HepG2 (cell line): ENCODE results near the gene MLXIPL. TPM values are rescaled to one million over a fixed set of nuclear protein-coding genes. Genes with fewer than 3 reads are reported as not detected.
A peak's percentile ranks its signal among the peaks of the same experiment; 100 is the strongest.
"Not testable (repeated sequence)": the region's sequence is repeated elsewhere in the genome, so short reads cannot be mapped to it uniquely, and the experiment has no call there.

Experiments
- ATAC-seq: fragments of 200-7000 bp; cut with Tn5 transposase; 3 replicates; pipeline ENCODE4 v1.9.1; 2020; ENCODE audit warnings: mild to moderate bottlenecking, moderate library complexity
- BruUV-seq: library from RNA; stranded (reverse); fragments of 400-500 nt; replicated peaks from 2 replicates; lab custom pipeline; 2021; lab: Mats Ljungman, UMichigan
- CTCF ChIA-PET: fragments of 300-600 bp; formaldehyde crosslinking; extraction: SDS; loops from one replicate; lab custom pipeline; 2021; ENCODE audit warnings: low total read pairs, inconsistent platforms, low intra/inter-chr PET ratio; lab: Yijun Ruan, JAX
- POLR2A ChIA-PET: fragments of 350-600 bp; sonication (Branson Sonifier 250); formaldehyde crosslinking; loops from one replicate; lab custom pipeline; 2020; ENCODE audit warnings: antibody characterized with exemption, inconsistent platforms; lab: Yijun Ruan, JAX
- DNase-seq: peaks from one replicate; pipeline ENCODE4 v3.0.0-alpha.2; 2015; ENCODE audit warnings: low spot score
- FAIRE-seq: peaks from 3 replicates; lab custom pipeline; 2011; peaks lifted over from hg19 to GRCh38; lab: Jason Lieb, UNC
- H2AFZ ChIP-seq: one replicate; pipeline ENCODE4 v1.6.1; 2011; ENCODE audit warnings: low read length, inconsistent platforms
- H3K27ac ChIP-seq: fragments of 300-600 bp; 3 replicates; pipeline ENCODE4 v1.8.0; 2011; ENCODE audit warnings: mixed run types, mild to moderate bottlenecking, mixed read lengths, low read length, inconsistent platforms; ENCODE audit not compliant: insufficient read depth; ENCODE audit errors: extremely low read length
- H3K27me3 ChIP-seq, 2 experiments: fragments of 200-600 bp in 1 of 2; 2 replicates in 1 of 2; 3 replicates in 1 of 2; pipeline versions ENCODE4 v1.6.0 to v1.8.0; 2011; ENCODE audit warnings: low read length in 2 of 2, mild to moderate bottlenecking in 2 of 2, moderate library complexity in 2 of 2, inconsistent platforms in 1 of 2; ENCODE audit not compliant: insufficient read depth in 2 of 2, control insufficient read depth in 1 of 2
- H3K36me3 ChIP-seq, 2 experiments: fragments of 200-600 bp in 1 of 2; replicated peaks in 1 of 2; 2 replicates in 1 of 2; 3 replicates in 1 of 2; pipeline versions ENCODE4 v1.5.1 to v1.8.0; 2011; ENCODE audit warnings: low read length in 2 of 2, inconsistent platforms in 1 of 2; ENCODE audit not compliant: insufficient read depth in 2 of 2, control insufficient read depth in 1 of 2
- H3K4me1 ChIP-seq: 2 replicates; pipeline ENCODE4 v1.5.1; 2012; ENCODE audit warnings: low read length, inconsistent platforms; ENCODE audit not compliant: insufficient read depth
- H3K4me2 ChIP-seq: 2 replicates; pipeline ENCODE4 v1.6.0; 2011; ENCODE audit warnings: low read depth, low read length, inconsistent platforms
- H3K4me3 ChIP-seq, 3 experiments: fragments of 200-600 bp in 1 of 3; sonication (generic), shearing (Covaris generic) in 1 of 3; replicated peaks in 1 of 3; 2 replicates each; pipeline ENCODE4 v1.5.1; 2011 to 2016; ENCODE audit warnings: low read length in 3 of 3, inconsistent platforms in 2 of 3, low read depth in 2 of 3, mild to moderate bottlenecking in 2 of 3, control low read depth in 1 of 3, mixed read lengths in 1 of 3; ENCODE audit not compliant: insufficient read depth in 1 of 3
- H3K79me2 ChIP-seq: one replicate; pipeline ENCODE4 v1.6.1; 2011; ENCODE audit warnings: low read length, inconsistent platforms; ENCODE audit not compliant: insufficient read depth
- H3K9ac ChIP-seq: 2 replicates; pipeline ENCODE4 v1.6.0; 2011; ENCODE audit warnings: mild to moderate bottlenecking, low read depth, low read length, inconsistent platforms; ENCODE audit not compliant: insufficient read depth
- H3K9me3 ChIP-seq: 2 replicates; pipeline ENCODE4 v1.5.1; 2012; ENCODE audit warnings: mild to moderate bottlenecking, low read length
- H4K20me1 ChIP-seq: 2 replicates; pipeline ENCODE4 v1.6.0; 2011; ENCODE audit warnings: inconsistent platforms, mild to moderate bottlenecking, low read length, moderate library complexity; ENCODE audit not compliant: insufficient read depth
- CBX5 ChIP-seq: sonication (generic); formaldehyde crosslinking; IDR thresholded peaks from 2 replicates; pipeline ENCODE4 v1.4.0; 2020; ENCODE audit warnings: missing genetic modification reagents, borderline replicate concordance
- MXD3 ChIP-seq: IDR thresholded peaks from 2 replicates; pipeline ENCODE4 v1.6.1; 2016; ENCODE audit warnings: mild to moderate bottlenecking, missing biosample characterization, missing genetic modification reagents
- POLR2G ChIP-seq: fragments of 200-400 bp; formaldehyde crosslinking; IDR thresholded peaks from 2 replicates; pipeline ENCODE4 v1.6.1; 2018; ENCODE audit warnings: mild to moderate bottlenecking, low read depth, low read length, moderate library complexity
- RBM22 ChIP-seq: fragments of 200-400 bp; formaldehyde crosslinking; optimal IDR thresholded peaks from 2 replicates; pipeline ENCODE3; 2017; ENCODE audit warnings: mild to moderate bottlenecking, low read length, moderate library complexity
- ZFY ChIP-seq: sonication (generic); formaldehyde crosslinking; IDR thresholded peaks from 2 replicates; pipeline ENCODE4 v1.4.0; 2020; ENCODE audit warnings: missing genetic modification reagents
- WGBS: methylation state at CpG from one replicate; pipeline ENCODE4 v1.1.6; 2017; ENCODE audit warnings: low lambda C conversion rate; 5-methylcytosine and 5-hydroxymethylcytosine counted together
- in situ Hi-C: cut with HindIII; loops from 2 replicates; pipeline ENCODE4 v1.10.0; 2017; ENCODE audit warnings: low pct_unique_long_range_greater_than_20kb; ENCODE audit not compliant: extremely low pct_ligation_motif_present
- intact Hi-C: fragments of 100-400 bp; cut with micrococcal nuclease; formaldehyde crosslinking; loops from one replicate; pipeline ENCODE4 v1.10.0; 2022; ENCODE audit not compliant: unreplicated experiment
- polyA plus RNA-seq, 8 experiments: library from polyadenylated mRNA; depleted of rRNA in 3 of 8; stranded (reverse) in 7 of 8; unstranded in 1 of 8; fragments of >200 nt; fragmentation: Illumina TruSeq in 4 of 8; extraction: Trizol in 4 of 8; gene quantifications; 2 replicates each; pipeline versions ENCODE4 v1.2.1 to v1.2.3, GENCODE V29; 2011 to 2016; ENCODE audit warnings: low read depth in 4 of 8, missing spikeins in 1 of 8, mixed read lengths in 1 of 8; ENCODE audit not compliant: insufficient read depth in 1 of 8
- total RNA-seq, 5 experiments: library from RNA; depleted of rRNA; stranded (reverse); fragments of >200 nt; fragmentation: Illumina TruSeq; extraction: Trizol; gene quantifications; 2 replicates each; pipeline ENCODE4 v1.2.3, GENCODE V29; 2016; ENCODE audit warnings: low read depth in 1 of 5
- TF ChIP-seq, protein P1 (sequence below): sonication (generic); formaldehyde crosslinking; IDR thresholded peaks from 2 replicates; pipeline ENCODE4 v1.8.0; 2022; ENCODE audit warnings: mild to moderate bottlenecking, missing genetic modification reagents; ENCODE audit not compliant: insufficient replicate concordance
- TF ChIP-seq, protein P2 (sequence below): sonication (generic); formaldehyde crosslinking; IDR thresholded peaks from 2 replicates; pipeline ENCODE4 v1.4.0; 2020; ENCODE audit warnings: missing genetic modification reagents
- TF ChIP-seq, protein P3 (sequence below): IDR thresholded peaks from 2 replicates; pipeline ENCODE4 v1.6.1; 2018; ENCODE audit warnings: missing genetic modification reagents

Gene MLXIPL
- total and polyA plus RNA-seq, 2 of the 13 experiments (the other 11 are each of a cell fraction or from before 2014, with no cell fraction given): 51.6 to 60.1 TPM

DNA sequence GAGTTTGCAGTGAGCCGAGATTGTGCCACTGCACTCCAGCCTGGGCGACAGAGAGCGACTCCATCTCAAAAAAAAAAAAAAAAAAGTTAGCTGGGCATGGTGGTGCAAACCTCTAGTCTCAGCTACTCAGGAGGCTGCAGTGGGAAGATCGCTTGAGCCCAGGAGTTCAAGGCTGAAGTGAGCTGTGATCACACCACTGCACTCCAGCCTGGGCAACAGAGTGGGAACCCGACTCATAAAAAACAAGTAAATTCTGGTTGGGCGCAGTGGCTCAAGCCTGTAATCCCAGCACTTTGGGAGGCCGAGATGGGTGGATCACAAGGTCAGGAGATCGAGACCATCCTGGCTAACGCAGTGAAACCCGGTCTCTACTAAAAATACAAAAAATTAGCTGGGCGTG lies 4.9 kb downstream of the MLXIPL start:
- DNase-seq, ATAC-seq, BruUV-seq, H3K27me3 ChIP-seq, H3K27ac ChIP-seq, FAIRE-seq, H2AFZ ChIP-seq, H3K9me3 ChIP-seq, CTCF ChIA-PET: not testable (repeated sequence)
- TF ChIP-seq, protein P1, sequence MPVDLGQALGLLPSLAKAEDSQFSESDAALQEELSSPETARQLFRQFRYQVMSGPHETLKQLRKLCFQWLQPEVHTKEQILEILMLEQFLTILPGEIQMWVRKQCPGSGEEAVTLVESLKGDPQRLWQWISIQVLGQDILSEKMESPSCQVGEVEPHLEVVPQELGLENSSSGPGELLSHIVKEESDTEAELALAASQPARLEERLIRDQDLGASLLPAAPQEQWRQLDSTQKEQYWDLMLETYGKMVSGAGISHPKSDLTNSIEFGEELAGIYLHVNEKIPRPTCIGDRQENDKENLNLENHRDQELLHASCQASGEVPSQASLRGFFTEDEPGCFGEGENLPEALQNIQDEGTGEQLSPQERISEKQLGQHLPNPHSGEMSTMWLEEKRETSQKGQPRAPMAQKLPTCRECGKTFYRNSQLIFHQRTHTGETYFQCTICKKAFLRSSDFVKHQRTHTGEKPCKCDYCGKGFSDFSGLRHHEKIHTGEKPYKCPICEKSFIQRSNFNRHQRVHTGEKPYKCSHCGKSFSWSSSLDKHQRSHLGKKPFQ (CRISPR knock-in tag): peak; percentile 93
- TF ChIP-seq, all 625 proteins: peak for 1; not testable (repeated sequence) for 624
- Histone ChIP-seq H3K36me3 (peaks cover 14 to 29% of the 10 kb centered on the region in 2 experiments), H3K4me1 (peaks cover 85% of the 10 kb centered on the region), H3K79me2 (peaks cover 50% of the 10 kb centered on the region), H4K20me1 (peaks cover 52% of the 10 kb centered on the region)
- intact Hi-C loops, H3K4me2 ChIP-seq, H3K4me3 ChIP-seq, in situ Hi-C loops, H3K9ac ChIP-seq: not testable (repeated sequence)
- POLR2A ChIA-PET: interaction anchor here (0.7 to 13.2 kb wide), 3 partner anchors 13 to 45 kb away, joined by 3 to 416 read pairs (median 4); no protein-coding TSS in a partner anchor
- 87% methylated on average over 11 of the region's 11 CpGs for WGBS

DNA sequence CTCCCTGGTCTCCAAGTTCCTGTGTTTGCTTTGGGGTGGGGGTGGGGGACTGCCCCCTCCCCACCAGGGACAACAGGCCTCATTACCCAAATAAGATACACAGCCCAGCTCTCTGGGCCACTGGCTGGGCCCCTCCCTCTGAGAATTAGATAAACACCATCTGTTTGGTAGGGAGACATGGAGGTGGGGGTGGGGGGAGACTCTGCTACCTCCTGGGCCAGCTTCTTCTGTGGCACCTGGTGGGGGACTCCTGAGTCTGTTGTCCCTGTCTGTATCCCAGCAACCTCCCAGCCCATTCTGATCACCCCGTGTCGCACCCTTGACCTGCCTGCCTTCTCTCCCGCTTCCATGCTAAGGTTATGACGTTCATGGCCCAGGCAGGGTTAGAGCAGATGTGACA lies 5.8 kb downstream of the MLXIPL start:
- no TSS peak for BruUV-seq
- no peak overlapping the region for H3K4me3 ChIP-seq
- DNase-seq: no peak
- H4K20me1 ChIP-seq: peaks cover 57% of the 10 kb centered on the region
- H3K4me1 ChIP-seq: peaks cover 93% of the 10 kb centered on the region
- FAIRE-seq: no peak
- CTCF ChIA-PET: no interaction called here
- intact Hi-C loops (no loop called here), in situ Hi-C loops (no loop called here)
- ATAC-seq: no peak
- peak overlapping the region; percentile 42 for H3K27ac ChIP-seq
- no peaks in the 10 kb centered on the region; a peak in 1 of 5 replicates for H3K27me3 ChIP-seq
- WGBS: 81% methylated on average over 4 of the region's 4 CpGs
- no peak overlapping the region for H3K9ac ChIP-seq
- H3K9me3 ChIP-seq: no peaks in the 10 kb centered on the region
- H2AFZ ChIP-seq: no peak overlapping the region
- H3K4me2 ChIP-seq: no peak overlapping the region
- peaks cover 14 to 38% of the 10 kb centered on the region in 2 experiments for H3K36me3 ChIP-seq
- peaks cover 42% of the 10 kb centered on the region for H3K79me2 ChIP-seq
- POLR2A ChIA-PET: interaction anchor here (13.2 kb wide), 1 partner anchor 13 kb away, joined by 416 read pairs; no protein-coding TSS in a partner anchor
- no peak for TF ChIP-seq ZFY (CRISPR knock-in tag)
- no peak for TF ChIP-seq MXD3 (CRISPR knock-in tag)
- TF ChIP-seq, protein P2, sequence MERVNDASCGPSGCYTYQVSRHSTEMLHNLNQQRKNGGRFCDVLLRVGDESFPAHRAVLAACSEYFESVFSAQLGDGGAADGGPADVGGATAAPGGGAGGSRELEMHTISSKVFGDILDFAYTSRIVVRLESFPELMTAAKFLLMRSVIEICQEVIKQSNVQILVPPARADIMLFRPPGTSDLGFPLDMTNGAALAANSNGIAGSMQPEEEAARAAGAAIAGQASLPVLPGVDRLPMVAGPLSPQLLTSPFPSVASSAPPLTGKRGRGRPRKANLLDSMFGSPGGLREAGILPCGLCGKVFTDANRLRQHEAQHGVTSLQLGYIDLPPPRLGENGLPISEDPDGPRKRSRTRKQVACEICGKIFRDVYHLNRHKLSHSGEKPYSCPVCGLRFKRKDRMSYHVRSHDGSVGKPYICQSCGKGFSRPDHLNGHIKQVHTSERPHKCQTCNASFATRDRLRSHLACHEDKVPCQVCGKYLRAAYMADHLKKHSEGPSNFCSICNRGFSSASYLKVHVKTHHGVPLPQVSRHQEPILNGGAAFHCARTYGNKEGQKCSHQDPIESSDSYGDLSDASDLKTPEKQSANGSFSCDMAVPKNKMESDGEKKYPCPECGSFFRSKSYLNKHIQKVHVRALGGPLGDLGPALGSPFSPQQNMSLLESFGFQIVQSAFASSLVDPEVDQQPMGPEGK (CRISPR knock-in tag): peak; percentile 87
- TF ChIP-seq CBX5 (CRISPR knock-in tag): no peak
- TF ChIP-seq RBM22: peak; percentile 93
- TF ChIP-seq, protein P3, sequence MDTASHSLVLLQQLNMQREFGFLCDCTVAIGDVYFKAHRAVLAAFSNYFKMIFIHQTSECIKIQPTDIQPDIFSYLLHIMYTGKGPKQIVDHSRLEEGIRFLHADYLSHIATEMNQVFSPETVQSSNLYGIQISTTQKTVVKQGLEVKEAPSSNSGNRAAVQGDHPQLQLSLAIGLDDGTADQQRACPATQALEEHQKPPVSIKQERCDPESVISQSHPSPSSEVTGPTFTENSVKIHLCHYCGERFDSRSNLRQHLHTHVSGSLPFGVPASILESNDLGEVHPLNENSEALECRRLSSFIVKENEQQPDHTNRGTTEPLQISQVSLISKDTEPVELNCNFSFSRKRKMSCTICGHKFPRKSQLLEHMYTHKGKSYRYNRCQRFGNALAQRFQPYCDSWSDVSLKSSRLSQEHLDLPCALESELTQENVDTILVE (CRISPR knock-in tag): no peak
- 0 out of 2 replicates have a peak, but pooled peaks have one; percentile 27 for TF ChIP-seq POLR2G
